ENCODE measurements around the gene TSNAX. TPM values are rescaled to one million over a fixed set of nuclear protein-coding genes. Genes with fewer than 3 reads are reported as not detected.

The TSNAX gene
- total RNA-seq, 2 donors from 2014 or later: 14.9 to 42.0 TPM

- no peaks in the 10 kb centered on the region for H3K27me3 ChIP-seq (replicated peaks; ENCODE audit: insufficient read depth)
- H3K27ac ChIP-seq: no peak overlapping the region
- no peaks in the 10 kb centered on the region for H3K4me1 ChIP-seq (ENCODE audit: control insufficient read depth in 1 of 2, low read depth in 2 of 2)
- TF ChIP-seq CTCF (IDR thresholded peaks at IDR 0.05): no peak
- ATAC-seq (ENCODE audit: insufficient number of reproducible peaks, low FRiP score, low read depth) (no peak), DNase-seq (ENCODE audit: low spot score) (no peak)
- H3K4me3 ChIP-seq: no peak overlapping the region
- H3K9me3 ChIP-seq: no peaks in the 10 kb centered on the region
- H3K36me3 ChIP-seq: no peaks in the 10 kb centered on the region
These were observed 9.3 kb upstream of the TSNAX start for GRCh38 chr1:231519166-231519565.

GRCh38 chr1:231522038-231522437, 6.4 kb upstream of the TSNAX start:
- Histone ChIP-seq H3K27me3 (replicated peaks; ENCODE audit: insufficient read depth) (no peaks in the 10 kb centered on the region), H3K4me1 (ENCODE audit: control insufficient read depth in 1 of 2, low read depth in 2 of 2) (no peaks in the 10 kb centered on the region), H3K9me3 (no peaks in the 10 kb centered on the region), H3K36me3 (no peaks in the 10 kb centered on the region), H3K27ac (no peak overlapping the region), H3K4me3 (no peak overlapping the region)
- DNase-seq (ENCODE audit: low spot score): no peak
- TF ChIP-seq CTCF (IDR thresholded peaks at IDR 0.05): no peak
- no peak for ATAC-seq (ENCODE audit: insufficient number of reproducible peaks, low FRiP score, low read depth)

- Histone ChIP-seq H3K4me1 (ENCODE audit: control insufficient read depth in 1 of 2, low read depth in 2 of 2) (peaks cover 0 to 4% of the 10 kb centered on the region in 2 donors), H3K4me3 (no peak overlapping the region), H3K27ac (no peak overlapping the region), H3K27me3 (replicated peaks; ENCODE audit: insufficient read depth) (no peaks in the 10 kb centered on the region), H3K36me3 (no peaks in the 10 kb centered on the region), H3K9me3 (no peaks in the 10 kb centered on the region)
- DNase-seq (ENCODE audit: low spot score) (no peak), ATAC-seq (ENCODE audit: insufficient number of reproducible peaks, low FRiP score, low read depth) (no peak)
- TF ChIP-seq CTCF (IDR thresholded peaks at IDR 0.05): no peak
These were observed 5.4 kb upstream of the TSNAX start for GRCh38 chr1:231522931-231523642.

- DNase-seq (ENCODE audit: low spot score) (no peak), ATAC-seq (ENCODE audit: insufficient number of reproducible peaks, low FRiP score, low read depth) (no peak)
- H3K4me1 ChIP-seq (ENCODE audit: control insufficient read depth in 1 of 2, low read depth in 2 of 2): peaks cover 0 to 4% of the 10 kb centered on the region in 2 donors
- H3K36me3 ChIP-seq: no peaks in the 10 kb centered on the region
- H3K27ac ChIP-seq: no peak overlapping the region
- H3K9me3 ChIP-seq: no peaks in the 10 kb centered on the region
- H3K27me3 ChIP-seq (replicated peaks; ENCODE audit: insufficient read depth): no peaks in the 10 kb centered on the region
- H3K4me3 ChIP-seq: no peak overlapping the region
- no peak for TF ChIP-seq CTCF (IDR thresholded peaks at IDR 0.05)
These were observed 4.7 kb upstream of the TSNAX start for GRCh38 chr1:231523816-231524215.

GRCh38 chr1:231526536-231526935, 1.9 kb upstream of the TSNAX start:
- no peak for TF ChIP-seq CTCF (IDR thresholded peaks at IDR 0.05)
- no peaks in the 10 kb centered on the region for H3K9me3 ChIP-seq
- H3K27me3 ChIP-seq (replicated peaks; ENCODE audit: insufficient read depth): no peaks in the 10 kb centered on the region
- no peak overlapping the region for H3K27ac ChIP-seq
- no peaks in the 10 kb centered on the region for H3K36me3 ChIP-seq
- ATAC-seq (ENCODE audit: insufficient number of reproducible peaks, low FRiP score, low read depth) (no peak), DNase-seq (ENCODE audit: low spot score) (no peak)
- no peak overlapping the region for H3K4me3 ChIP-seq
- H3K4me1 ChIP-seq (ENCODE audit: control insufficient read depth in 1 of 2, low read depth in 2 of 2): peaks cover 11 to 22% of the 10 kb centered on the region in 2 donors

Measured in thoracic aorta (tissue), 2 donors.